ENCODE measurements around the gene BMP2K.

DNA sequence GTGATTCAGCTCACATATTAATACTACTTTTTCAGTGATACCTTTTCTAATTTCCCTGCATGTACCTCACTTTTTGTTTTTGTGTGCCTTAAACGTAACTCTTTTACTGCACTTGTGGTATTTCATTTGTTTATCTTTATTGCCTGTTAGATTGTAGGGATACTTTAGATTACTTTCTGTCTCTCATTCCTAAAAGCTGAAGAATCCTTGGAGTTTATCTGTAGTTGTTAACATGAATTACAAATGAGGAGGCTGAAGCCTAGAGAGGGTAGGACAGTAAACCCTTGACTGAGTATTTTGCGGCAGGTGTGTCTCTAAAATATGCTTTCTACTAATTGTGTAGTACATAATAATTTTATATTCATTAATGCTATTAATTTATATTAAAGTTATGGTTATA is 34.9 kb downstream of the BMP2K start:
- TF ChIP-seq, protein P1, sequence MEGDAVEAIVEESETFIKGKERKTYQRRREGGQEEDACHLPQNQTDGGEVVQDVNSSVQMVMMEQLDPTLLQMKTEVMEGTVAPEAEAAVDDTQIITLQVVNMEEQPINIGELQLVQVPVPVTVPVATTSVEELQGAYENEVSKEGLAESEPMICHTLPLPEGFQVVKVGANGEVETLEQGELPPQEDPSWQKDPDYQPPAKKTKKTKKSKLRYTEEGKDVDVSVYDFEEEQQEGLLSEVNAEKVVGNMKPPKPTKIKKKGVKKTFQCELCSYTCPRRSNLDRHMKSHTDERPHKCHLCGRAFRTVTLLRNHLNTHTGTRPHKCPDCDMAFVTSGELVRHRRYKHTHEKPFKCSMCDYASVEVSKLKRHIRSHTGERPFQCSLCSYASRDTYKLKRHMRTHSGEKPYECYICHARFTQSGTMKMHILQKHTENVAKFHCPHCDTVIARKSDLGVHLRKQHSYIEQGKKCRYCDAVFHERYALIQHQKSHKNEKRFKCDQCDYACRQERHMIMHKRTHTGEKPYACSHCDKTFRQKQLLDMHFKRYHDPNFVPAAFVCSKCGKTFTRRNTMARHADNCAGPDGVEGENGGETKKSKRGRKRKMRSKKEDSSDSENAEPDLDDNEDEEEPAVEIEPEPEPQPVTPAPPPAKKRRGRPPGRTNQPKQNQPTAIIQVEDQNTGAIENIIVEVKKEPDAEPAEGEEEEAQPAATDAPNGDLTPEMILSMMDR (conservative IDR thresholded peaks at IDR 0.05; ENCODE audit: low read length) = no peak
- TF ChIP-seq EZH2phosphoT487 (IDR thresholded peaks at IDR 0.05; ENCODE audit: borderline replicate concordance, low read depth, low read length) = no peak
